ENCODE measurements around the gene KCNAB1.

The KCNAB1 gene

GRCh38 chr3:156396851-156397250 is 276.5 kb downstream of the KCNAB1 start:
- Histone ChIP-seq H3K9me3 (ENCODE audit: control insufficient read depth, low read length) (no peaks in the 10 kb centered on the region), H4K91ac (ENCODE audit: low read length) (no peak overlapping the region), H2AK5ac (ENCODE audit: low read length, severe bottlenecking) (no peak overlapping the region), H3K4me1 (ENCODE audit: control insufficient read depth, insufficient read depth, low read depth, low read length) (no peaks in the 10 kb centered on the region), H3K14ac (ENCODE audit: low read length in 2 of 2) (no peak overlapping the region), H3K79me1 (replicated peaks; ENCODE audit: low read length, poor library complexity, severe bottlenecking) (no peaks in the 10 kb centered on the region), H3K4ac (ENCODE audit: low read depth in 1 of 2, low read length in 2 of 2) (no peak overlapping the region), H2BK120ac (ENCODE audit: low read depth, low read length) (no peak overlapping the region), H3K23ac (ENCODE audit: low read length in 2 of 2) (no peak overlapping the region), H2BK12ac (ENCODE audit: low read length in 2 of 2) (no peak overlapping the region), H3K27ac (ENCODE audit: low read length, poor library complexity, severe bottlenecking) (no peak overlapping the region), H2BK15ac (ENCODE audit: low read depth, poor library complexity, severe bottlenecking) (no peak overlapping the region), H3K27me3 (ENCODE audit: control insufficient read depth in 1 of 2, insufficient read depth in 1 of 2, low read length in 2 of 2) (peaks cover 0 to 9% of the 10 kb centered on the region in 2 experiments), H3K4me3 (ENCODE audit: insufficient read depth in 1 of 2, low read depth in 1 of 2, low read length in 2 of 2) (no peak overlapping the region), H4K8ac (ENCODE audit: low read length) (no peak overlapping the region), H3K18ac (ENCODE audit: low read depth in 1 of 2, low read length in 2 of 2) (no peak overlapping the region), H3K9ac (ENCODE audit: low read length) (no peak overlapping the region), H3K4me2 (ENCODE audit: low read length, poor library complexity, severe bottlenecking) (no peak overlapping the region), H2AFZ (ENCODE audit: low read depth, low read length) (no peak overlapping the region), H2BK5ac (ENCODE audit: low read depth, low read length, poor library complexity, severe bottlenecking) (no peak overlapping the region), H3K36me3 (ENCODE audit: control insufficient read depth in 1 of 2, insufficient read depth in 2 of 2, low read depth in 1 of 2, low read length in 2 of 2) (no peaks in the 10 kb centered on the region)
- 100% methylated on average over 3 of the region's 4 CpGs for WGBS
- DNase-seq: no peak

GRCh38 chr3:156397534-156397933 is 277.2 kb downstream of the KCNAB1 start:
- DNase-seq: no peak
- Histone ChIP-seq H2AFZ (ENCODE audit: low read depth, low read length) (no peak overlapping the region), H2BK5ac (ENCODE audit: low read depth, low read length, poor library complexity, severe bottlenecking) (no peak overlapping the region)

DNA sequence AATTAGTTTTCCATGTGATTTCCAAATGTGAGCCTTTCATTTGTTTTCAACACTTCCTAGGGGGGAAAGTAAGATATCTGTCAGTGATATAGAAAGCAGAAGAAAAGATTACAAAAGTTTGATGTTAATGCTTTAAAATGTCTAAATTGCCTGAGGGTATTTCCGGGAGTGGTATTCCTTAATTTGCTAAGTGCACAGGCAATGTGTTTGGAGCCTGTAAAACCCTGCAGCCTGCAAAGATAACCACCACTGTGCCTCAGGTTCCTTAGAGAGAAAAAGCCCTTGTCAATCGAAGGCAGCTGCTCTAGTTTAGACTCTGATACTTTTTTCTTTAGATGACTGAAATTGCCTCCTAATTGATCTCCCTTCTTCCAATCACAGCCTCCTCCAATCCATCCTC is 279.7 kb downstream of the KCNAB1 start:
- no peak overlapping the region for H3K4ac ChIP-seq (ENCODE audit: low read depth in 1 of 2, low read length in 2 of 2)
- DNase-seq: no peak
- H3K4me2 ChIP-seq (ENCODE audit: low read length, poor library complexity, severe bottlenecking): no peak overlapping the region
- H2BK12ac ChIP-seq (ENCODE audit: low read length in 2 of 2): no peak overlapping the region
- no peaks in the 10 kb centered on the region for H3K27me3 ChIP-seq (ENCODE audit: control insufficient read depth in 1 of 2, insufficient read depth in 1 of 2, low read length in 2 of 2)
- no peaks in the 10 kb centered on the region for H3K79me1 ChIP-seq (replicated peaks; ENCODE audit: low read length, poor library complexity, severe bottlenecking)
- H3K4me1 ChIP-seq (ENCODE audit: control insufficient read depth, insufficient read depth, low read depth, low read length): no peaks in the 10 kb centered on the region
- no peaks in the 10 kb centered on the region for H3K36me3 ChIP-seq (ENCODE audit: control insufficient read depth in 1 of 2, insufficient read depth in 2 of 2, low read depth in 1 of 2, low read length in 2 of 2)
- no peak overlapping the region for H3K23ac ChIP-seq (ENCODE audit: low read length in 2 of 2)
- no peak overlapping the region for H3K9ac ChIP-seq (ENCODE audit: low read length)
- H3K27ac ChIP-seq (ENCODE audit: low read length, poor library complexity, severe bottlenecking): no peak overlapping the region
- H2AK5ac ChIP-seq (ENCODE audit: low read length, severe bottlenecking): no peak overlapping the region
- H2BK5ac ChIP-seq (ENCODE audit: low read depth, low read length, poor library complexity, severe bottlenecking): no peak overlapping the region
- no peak overlapping the region for H4K8ac ChIP-seq (ENCODE audit: low read length)
- H3K4me3 ChIP-seq (ENCODE audit: insufficient read depth in 1 of 2, low read depth in 1 of 2, low read length in 2 of 2): no peak overlapping the region
- H2AFZ ChIP-seq (ENCODE audit: low read depth, low read length): no peak overlapping the region
- H2BK120ac ChIP-seq (ENCODE audit: low read depth, low read length): no peak overlapping the region
- no peak overlapping the region for H3K14ac ChIP-seq (ENCODE audit: low read length in 2 of 2)
- no peak overlapping the region for H2BK15ac ChIP-seq (ENCODE audit: low read depth, poor library complexity, severe bottlenecking)
- no peak overlapping the region for H3K18ac ChIP-seq (ENCODE audit: low read depth in 1 of 2, low read length in 2 of 2)
- 83% methylated on average over 2 of the region's 2 CpGs for WGBS
- no peak overlapping the region for H4K91ac ChIP-seq (ENCODE audit: low read length)
- no peaks in the 10 kb centered on the region for H3K9me3 ChIP-seq (ENCODE audit: control insufficient read depth, low read length)

More at GRCh38 chr3:156397534-156397933, 277.2 kb downstream of the KCNAB1 start:
- no peak overlapping the region for H2BK120ac ChIP-seq (ENCODE audit: low read depth, low read length)
- no peak overlapping the region for H2BK12ac ChIP-seq (ENCODE audit: low read length in 2 of 2)
- no peaks in the 10 kb centered on the region for H3K36me3 ChIP-seq (ENCODE audit: control insufficient read depth in 1 of 2, insufficient read depth in 2 of 2, low read depth in 1 of 2, low read length in 2 of 2)
- no peak overlapping the region for H4K8ac ChIP-seq (ENCODE audit: low read length)
- no peaks in the 10 kb centered on the region for H3K4me1 ChIP-seq (ENCODE audit: control insufficient read depth, insufficient read depth, low read depth, low read length)
- H3K9ac ChIP-seq (ENCODE audit: low read length): no peak overlapping the region
- no peak overlapping the region for H3K4ac ChIP-seq (ENCODE audit: low read depth in 1 of 2, low read length in 2 of 2)
- H3K23ac ChIP-seq (ENCODE audit: low read length in 2 of 2): no peak overlapping the region
- no peak overlapping the region for H3K4me2 ChIP-seq (ENCODE audit: low read length, poor library complexity, severe bottlenecking)
- no peaks in the 10 kb centered on the region for H3K79me1 ChIP-seq (replicated peaks; ENCODE audit: low read length, poor library complexity, severe bottlenecking)
- no peak overlapping the region for H3K18ac ChIP-seq (ENCODE audit: low read depth in 1 of 2, low read length in 2 of 2)
- H3K4me3 ChIP-seq (ENCODE audit: insufficient read depth in 1 of 2, low read depth in 1 of 2, low read length in 2 of 2): no peak overlapping the region
- no peak overlapping the region for H4K91ac ChIP-seq (ENCODE audit: low read length)
- no peak overlapping the region for H3K27ac ChIP-seq (ENCODE audit: low read length, poor library complexity, severe bottlenecking)
- H3K27me3 ChIP-seq (ENCODE audit: control insufficient read depth in 1 of 2, insufficient read depth in 1 of 2, low read length in 2 of 2): peaks cover 0 to 9% of the 10 kb centered on the region in 2 experiments
- H2AK5ac ChIP-seq (ENCODE audit: low read length, severe bottlenecking): no peak overlapping the region
- no peaks in the 10 kb centered on the region for H3K9me3 ChIP-seq (ENCODE audit: control insufficient read depth, low read length)
- no peak overlapping the region for H3K14ac ChIP-seq (ENCODE audit: low read length in 2 of 2)
- no peak overlapping the region for H2BK15ac ChIP-seq (ENCODE audit: low read depth, poor library complexity, severe bottlenecking)

DNA sequence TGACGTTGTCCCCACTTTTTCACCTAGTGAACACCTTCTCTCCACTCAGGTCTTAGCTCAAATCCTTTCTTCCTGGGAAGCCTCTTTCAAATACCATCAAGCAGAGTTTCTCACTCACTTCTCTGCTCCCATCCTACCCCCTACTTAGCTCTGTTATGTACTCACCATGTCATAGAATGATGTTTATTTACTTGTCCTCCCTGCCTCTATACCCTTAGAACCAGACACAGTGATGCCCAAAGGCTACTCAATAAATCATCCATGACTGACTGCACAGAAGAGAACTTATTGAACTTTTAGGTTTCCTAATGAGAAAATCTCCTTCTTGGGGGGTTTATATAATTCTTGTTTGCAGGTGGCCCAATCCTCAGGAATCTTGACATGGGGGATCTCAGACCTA is 280.4 kb downstream of the KCNAB1 start:
- Histone ChIP-seq H3K14ac (ENCODE audit: low read length in 2 of 2) (no peak overlapping the region), H2BK12ac (ENCODE audit: low read length in 2 of 2) (no peak overlapping the region), H2AK5ac (ENCODE audit: low read length, severe bottlenecking) (no peak overlapping the region), H3K79me1 (replicated peaks; ENCODE audit: low read length, poor library complexity, severe bottlenecking) (no peaks in the 10 kb centered on the region), H4K91ac (ENCODE audit: low read length) (no peak overlapping the region), H2BK15ac (ENCODE audit: low read depth, poor library complexity, severe bottlenecking) (no peak overlapping the region), H2BK120ac (ENCODE audit: low read depth, low read length) (no peak overlapping the region), H3K36me3 (ENCODE audit: control insufficient read depth in 1 of 2, insufficient read depth in 2 of 2, low read depth in 1 of 2, low read length in 2 of 2) (no peaks in the 10 kb centered on the region), H2BK5ac (ENCODE audit: low read depth, low read length, poor library complexity, severe bottlenecking) (no peak overlapping the region), H3K4me3 (ENCODE audit: insufficient read depth in 1 of 2, low read depth in 1 of 2, low read length in 2 of 2) (no peak overlapping the region), H3K4ac (ENCODE audit: low read depth in 1 of 2, low read length in 2 of 2) (no peak overlapping the region), H3K4me1 (ENCODE audit: control insufficient read depth, insufficient read depth, low read depth, low read length) (no peaks in the 10 kb centered on the region), H3K18ac (ENCODE audit: low read depth in 1 of 2, low read length in 2 of 2) (no peak overlapping the region), H2AFZ (ENCODE audit: low read depth, low read length) (no peak overlapping the region), H3K9me3 (ENCODE audit: control insufficient read depth, low read length) (no peaks in the 10 kb centered on the region), H3K9ac (ENCODE audit: low read length) (no peak overlapping the region), H3K4me2 (ENCODE audit: low read length, poor library complexity, severe bottlenecking) (no peak overlapping the region), H4K8ac (ENCODE audit: low read length) (no peak overlapping the region), H3K23ac (ENCODE audit: low read length in 2 of 2) (no peak overlapping the region), H3K27me3 (ENCODE audit: control insufficient read depth in 1 of 2, insufficient read depth in 1 of 2, low read length in 2 of 2) (no peaks in the 10 kb centered on the region), H3K27ac (ENCODE audit: low read length, poor library complexity, severe bottlenecking) (no peak overlapping the region)
- DNase-seq: no peak
- 84% methylated on average over 1 of the region's 1 CpG for WGBS
